Fibroblast of peridontal ligament (primary cell): ENCODE results near the gene IP6K3.

Experiments used
- DNase-seq: peaks from one replicate; pipeline ENCODE4 v3.0.0-alpha.2; 2010; ENCODE audit errors: extremely low read depth

IP6K3 gene

GRCh38 chr6:33759887-33760629 is 13.4 kb upstream of the IP6K3 start:
- no peak for DNase-seq

DNA sequence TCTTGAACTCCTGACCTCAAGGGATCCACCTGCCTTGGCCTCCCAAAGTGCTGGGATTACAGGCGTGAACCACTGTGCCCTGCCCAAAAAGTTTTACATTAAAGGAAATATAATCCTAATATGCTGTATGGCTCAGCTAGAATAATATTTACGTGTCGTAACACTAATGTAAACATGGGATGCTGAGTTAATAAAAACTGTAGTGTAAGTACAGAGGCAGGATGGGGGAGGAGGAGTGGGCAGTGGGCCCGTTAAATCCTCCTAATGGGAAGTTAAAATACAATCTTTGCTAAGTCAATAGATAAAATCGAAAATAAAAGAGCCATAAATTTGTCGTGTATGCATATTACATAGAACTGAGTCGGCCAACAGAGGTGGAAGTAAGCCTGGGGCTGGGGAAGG is 12.1 kb upstream of the IP6K3 start:
- no peak for DNase-seq

DNA sequence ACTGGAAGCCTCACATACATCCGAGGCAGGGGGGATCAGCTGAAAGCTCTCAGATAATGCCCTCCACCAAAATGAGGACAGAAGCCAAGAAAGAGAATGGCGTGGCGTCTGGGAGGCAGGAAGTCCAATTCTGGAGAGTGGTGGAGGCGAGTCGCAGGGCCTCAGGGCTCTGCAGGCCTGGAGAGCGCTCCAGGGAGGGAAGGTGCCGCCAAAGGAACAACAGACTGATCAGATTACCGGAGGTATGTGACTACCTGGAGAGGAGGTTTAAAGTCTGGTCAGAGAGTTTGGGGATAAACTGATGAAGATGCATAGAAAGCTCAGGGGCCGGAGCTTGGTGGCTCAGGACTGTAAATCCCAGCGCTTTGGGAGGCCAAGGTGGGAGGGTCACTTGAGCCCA is 11.2 kb upstream of the IP6K3 start:
- DNase-seq = no peak

DNA sequence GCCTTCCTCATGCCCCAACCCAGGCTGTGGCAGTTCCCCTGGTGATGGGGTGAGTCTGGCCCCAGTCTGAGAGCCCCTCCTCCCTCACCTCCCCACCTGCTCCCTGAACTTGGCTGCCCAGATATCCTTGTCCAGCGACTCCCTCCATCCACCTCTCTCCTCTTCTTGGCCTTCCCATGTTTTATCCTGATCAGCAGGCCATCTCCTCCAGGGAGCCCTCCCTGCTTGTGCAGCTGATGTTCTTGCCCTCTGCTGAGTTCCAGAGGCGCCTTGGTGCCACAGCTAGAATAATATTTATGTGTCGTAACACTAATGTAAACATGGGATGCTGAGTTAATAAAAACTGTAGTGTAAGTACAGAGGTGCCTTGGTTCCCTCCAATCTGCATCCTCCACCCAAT is 10.4 kb upstream of the IP6K3 start:
- DNase-seq = no peak

DNA sequence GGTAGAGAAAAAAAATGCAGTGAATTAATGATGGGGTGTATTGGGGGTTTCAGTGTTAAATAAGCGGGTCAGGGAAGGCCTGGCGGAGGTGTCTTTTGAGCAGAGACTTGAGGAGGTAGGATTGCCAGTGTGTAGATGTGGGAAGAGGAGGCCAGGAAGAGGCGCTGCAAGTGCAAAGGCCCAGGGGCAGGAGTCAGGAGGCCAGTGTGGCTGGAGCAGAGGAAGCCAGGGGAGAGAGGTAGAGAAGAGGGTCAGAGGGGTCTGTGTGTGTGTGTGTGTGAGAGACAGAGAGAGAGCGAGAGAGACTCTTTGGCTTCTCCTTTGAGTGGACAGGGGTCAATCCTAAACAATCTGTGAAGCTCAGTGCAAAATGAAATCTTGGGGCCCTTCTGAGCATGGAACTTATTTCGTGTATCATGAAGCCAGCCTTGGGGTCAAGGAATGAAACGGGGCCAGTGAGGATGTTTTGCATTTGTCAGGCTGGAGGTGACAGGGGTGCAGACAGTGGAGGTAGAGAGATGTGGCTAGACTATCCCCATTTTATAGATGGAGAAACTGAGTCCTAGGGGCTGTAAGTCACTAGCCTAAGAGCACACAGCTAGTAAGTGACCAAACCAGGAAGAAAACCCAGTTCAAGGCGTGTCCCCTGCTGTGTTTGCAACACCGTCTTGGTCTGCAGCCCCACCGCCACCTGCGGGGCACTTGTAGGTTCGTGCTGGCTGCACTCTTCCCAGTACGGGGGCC is 9.7 kb upstream of the IP6K3 start:
- DNase-seq = no peak

GRCh38 chr6:33755070-33755869 is 8.6 kb upstream of the IP6K3 start:
- no peak for DNase-seq

- no peak for DNase-seq
Measured at GRCh38 chr6:33754222-33754621, 7.5 kb upstream of the IP6K3 start.

DNA sequence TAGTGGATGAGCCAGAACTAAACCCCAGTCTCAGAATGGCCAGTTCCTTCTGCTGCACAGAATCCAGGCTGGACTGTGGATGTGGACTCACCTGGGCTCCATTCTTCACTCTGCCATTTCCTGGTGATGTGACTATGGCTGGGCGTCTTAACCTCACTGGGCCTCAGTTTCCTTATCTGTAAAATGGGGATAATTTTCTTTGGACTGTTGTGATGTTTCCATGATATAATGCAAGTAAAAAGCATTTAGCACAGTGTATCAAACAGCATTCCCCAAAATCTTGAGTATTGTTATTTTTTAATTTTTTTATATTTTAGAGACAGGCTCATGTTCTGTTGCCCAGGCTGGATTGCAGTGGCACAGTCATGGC is 5.9 kb upstream of the IP6K3 start:
- DNase-seq = no peak

DNA sequence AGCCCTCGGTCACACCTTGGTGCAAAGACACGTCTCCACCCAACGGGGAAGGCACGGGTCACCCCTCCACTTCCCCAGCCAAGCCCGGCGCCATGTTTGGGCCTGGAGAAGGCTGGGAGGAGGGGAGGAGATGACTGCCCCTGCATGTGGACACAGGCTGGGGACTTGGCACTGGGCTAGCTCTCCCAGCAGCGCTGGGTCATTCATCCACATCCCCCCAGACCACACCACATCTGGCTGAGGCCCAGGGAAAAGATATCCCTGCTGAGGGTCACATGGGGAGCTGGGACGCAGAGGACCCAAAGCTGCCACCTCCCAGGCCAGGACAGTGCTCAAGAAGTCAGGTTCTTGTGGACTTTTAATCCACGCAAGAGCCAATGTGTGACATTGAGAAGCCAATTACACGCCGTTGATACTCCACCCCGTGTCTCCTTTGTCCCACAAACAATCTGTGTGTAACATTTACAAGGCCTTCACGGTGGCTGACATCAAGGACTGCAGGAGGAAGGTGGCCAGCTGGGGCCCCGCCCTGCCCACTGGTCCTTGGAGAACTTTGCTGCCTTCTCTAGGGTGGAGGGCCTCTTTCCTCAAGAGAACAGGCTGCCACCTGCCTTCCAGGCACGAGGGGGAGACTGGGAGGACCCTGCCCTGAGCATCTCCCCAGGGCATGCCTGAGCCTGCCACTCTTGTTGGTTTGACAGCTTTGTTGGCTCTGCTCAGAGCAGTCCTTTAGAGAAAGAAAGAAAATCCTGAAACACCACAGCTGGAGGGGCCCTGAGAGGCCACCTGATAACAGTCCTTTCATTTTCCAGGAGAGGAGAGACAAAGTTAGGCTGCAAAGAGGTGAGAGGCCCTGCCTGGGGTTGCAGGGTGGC is 5.3 kb upstream of the IP6K3 start:
- no peak for DNase-seq

- no peak for DNase-seq
Measured at GRCh38 chr6:33750244-33750991, 3.7 kb upstream of the IP6K3 start.

DNA sequence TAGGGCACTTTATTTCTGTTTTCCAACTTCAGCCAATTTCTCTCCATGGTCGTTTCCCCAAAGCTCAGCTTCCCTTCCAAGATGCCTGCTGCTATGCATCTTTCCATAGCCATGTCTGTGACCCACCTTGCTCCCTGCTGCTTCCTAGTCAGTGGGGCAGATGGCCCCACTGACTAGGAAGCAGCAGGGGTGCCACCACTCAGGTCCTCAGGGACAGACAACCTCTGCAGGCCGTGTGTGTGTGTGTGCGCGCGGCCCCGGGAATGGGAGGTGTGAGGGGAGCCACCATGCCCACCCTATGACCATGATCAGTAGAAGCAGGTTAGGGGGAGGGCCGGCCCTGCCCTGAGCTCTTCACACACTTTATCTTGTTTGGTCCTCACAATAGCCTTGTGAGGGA is 2.7 kb upstream of the IP6K3 start:
- DNase-seq = no peak

GRCh38 chr6:33748841-33749240 is 2.1 kb upstream of the IP6K3 start:
- no peak for DNase-seq

DNA sequence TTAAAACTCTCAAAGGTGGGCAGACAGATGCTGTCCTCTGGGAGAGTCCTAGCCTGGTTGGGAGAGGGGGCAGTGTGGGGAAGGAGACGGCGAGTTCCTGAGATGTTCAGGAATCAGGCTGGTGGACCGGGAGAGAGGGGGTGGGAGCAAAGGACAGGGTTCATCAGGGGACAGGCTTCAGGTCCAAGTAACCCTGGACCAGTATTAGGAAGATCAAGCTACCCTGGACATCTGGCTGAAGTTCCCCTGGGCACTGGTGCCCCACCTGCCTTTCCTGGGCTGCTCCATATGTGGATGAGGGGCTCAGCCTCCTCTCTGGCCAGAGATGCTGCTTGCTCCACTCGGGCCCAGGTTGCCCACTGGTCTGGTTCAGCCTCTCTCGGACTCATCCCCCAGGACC is 1.1 kb upstream of the IP6K3 start:
- no peak for DNase-seq

DNA sequence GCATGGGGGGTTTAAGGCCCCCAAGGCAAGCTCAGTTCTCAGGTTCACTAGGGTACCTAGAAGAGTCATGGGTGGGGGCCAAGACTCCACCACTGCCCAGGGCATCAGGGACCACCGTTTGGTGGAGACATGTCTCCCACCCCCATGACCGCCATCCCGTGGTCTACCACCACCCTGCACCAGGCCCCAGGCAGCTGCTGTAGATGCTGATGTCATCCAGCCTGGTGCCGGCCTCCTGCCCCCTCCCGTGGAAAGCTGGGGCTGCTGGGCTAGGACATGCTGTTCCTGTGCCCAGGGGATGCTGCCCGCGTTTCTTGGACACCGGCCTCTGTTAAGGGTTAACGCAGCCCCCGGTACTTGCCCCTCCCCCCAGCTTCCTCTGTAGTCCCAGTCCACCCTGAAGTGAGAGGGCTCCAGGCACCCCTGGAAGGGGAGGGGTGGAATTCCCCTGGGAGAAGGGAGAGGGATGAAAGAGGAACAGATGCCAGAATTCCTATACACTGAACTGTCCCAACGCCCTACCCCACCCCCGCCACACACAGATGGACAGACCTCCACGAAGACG is 587 bp downstream of the IP6K3 start:
- no peak for DNase-seq

DNA sequence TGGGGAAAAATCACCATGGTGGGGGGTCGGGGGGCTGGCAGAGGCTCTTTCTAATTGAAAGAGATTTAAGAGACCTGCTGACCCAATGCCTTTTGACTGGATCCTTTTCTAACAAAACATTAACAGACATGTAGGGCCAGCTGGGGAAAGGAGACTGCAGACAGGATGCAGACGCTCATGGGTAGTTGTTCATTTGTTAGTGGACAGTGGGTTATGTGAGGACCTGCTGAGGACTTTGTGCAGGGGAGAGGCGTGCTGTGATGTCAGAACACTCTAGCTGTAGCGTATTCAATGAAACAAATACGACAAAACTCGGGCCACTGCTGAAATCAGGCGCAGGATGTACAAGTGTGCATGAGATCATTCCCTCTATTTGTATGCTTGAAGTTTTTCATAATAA is 1.2 kb downstream of the IP6K3 start:
- no peak for DNase-seq

DNA sequence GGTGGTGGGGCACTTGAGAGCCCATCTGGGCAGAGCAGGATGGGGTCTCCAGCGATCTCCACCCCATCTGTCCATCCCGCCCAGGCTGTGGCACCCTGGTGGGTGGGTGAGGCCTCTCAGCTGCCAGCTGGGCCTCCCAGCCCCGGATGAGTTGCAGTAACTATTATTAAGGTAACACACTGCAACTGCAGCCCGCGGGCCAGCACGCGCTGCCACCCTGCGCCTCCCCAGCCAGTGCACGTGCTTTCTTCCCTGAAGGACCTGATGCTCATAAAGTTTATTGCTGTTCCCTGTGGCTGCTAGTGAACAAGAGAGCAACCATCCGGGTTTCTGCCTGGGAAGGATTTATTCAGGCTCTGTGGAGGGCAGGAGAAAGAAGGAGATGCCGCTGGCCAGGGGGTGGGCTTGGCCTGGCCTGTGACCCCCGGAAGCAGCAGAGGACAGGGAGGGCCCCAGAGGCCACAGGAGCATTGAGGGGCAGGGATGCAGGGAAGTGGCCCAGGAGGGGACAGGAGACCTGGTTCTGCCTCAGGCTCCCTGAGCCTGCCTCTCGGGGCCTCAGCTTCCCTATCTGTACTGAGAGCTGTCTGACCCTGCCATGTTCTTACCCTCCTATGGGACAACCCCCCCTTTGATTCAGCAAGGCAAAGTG is 1.7 kb downstream of the IP6K3 start:
- no peak for DNase-seq

DNA sequence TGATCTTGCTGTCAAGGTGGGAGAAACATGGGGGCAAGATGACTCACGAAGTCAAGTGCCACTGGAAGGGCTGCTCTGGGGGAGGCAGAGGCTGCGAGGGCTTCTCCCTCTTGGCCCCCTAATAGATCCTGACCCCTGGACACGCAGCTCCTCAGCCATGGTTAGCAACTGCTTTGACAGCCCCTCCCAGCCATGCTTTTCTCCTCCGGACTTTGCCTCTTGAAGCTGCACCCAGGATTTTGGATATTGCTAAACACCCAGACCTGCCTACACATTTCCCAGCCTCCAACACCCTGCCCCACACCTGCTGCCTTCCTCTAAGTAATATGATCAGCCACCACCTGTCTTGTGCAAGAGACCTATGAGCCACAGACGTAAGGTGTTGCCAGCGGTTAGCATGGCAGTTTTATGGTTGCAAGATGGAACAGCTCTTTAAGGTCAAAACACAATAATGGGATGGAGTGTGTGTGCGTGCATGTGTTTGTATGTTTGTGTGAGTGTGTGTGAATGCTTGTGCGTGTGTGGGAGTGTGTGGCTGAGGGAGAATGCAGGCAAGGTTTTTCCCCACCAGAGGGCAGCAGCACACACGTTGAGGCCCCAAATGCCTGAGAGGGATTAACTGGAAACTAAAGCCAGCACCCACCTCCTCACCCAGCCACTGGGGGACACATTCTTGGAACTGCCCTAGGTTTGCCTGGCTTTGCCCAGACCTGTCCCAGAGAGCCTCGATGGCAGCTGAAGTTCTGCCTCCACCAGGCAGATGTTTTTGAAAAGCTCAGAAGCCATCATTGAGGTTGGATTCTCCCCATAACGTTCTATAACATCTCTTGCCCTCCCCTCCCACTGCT is 2.5 kb downstream of the IP6K3 start:
- peak; percentile 71 for DNase-seq

DNA sequence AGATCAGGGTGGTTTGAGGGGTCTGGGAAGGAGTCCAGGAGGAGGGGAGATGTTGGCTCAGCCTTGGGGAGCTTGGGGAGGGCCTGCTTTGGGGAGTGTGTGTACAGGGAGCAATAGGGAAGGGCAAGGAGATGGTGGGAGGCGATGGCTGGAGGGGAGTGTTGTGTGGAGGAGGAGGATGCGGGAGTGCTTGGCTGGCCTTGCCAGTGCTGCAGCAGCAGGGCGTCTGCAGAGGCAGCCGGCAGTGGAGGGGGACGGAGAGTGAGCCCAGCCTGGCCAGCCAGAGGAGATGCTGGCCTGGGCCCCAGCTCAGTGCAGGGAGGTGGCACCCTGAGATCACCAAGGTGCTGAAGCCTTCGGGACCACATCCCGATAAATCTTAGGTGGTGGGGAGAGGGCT is 3.9 kb downstream of the IP6K3 start:
- no peak for DNase-seq

- DNase-seq = no peak
Measured at GRCh38 chr6:33742092-33742491, 4.6 kb downstream of the IP6K3 start.
